ENCODE data around the gene SPATA31A6.
"Not testable (repeated sequence)": the region's sequence is repeated elsewhere in the genome, so short reads cannot be mapped to it uniquely, and the experiment has no call there.

The SPATA31A6 gene

GRCh38 chr9:42183359-42183758 lies at the start of gene SPATA31A6:
TSS of gene SPATA31A6 (plus strand) at chr9:42183659. CDS start at chr9:42183688, 29 bp downstream.
- DNase-seq (ENCODE audit: low read depth, low spot score): not testable (repeated sequence)

GRCh38 chr9:42160299-42160698 lies 23.2 kb upstream of the SPATA31A6 start:
- not testable (repeated sequence) for DNase-seq (ENCODE audit: low read depth, low spot score)

GRCh38 chr9:42219861-42220260 lies 36.4 kb downstream of the SPATA31A6 start:
- not testable (repeated sequence) for DNase-seq (ENCODE audit: low read depth, low spot score)

GRCh38 chr9:42223230-42223629 lies 39.8 kb downstream of the SPATA31A6 start:
- DNase-seq (ENCODE audit: low read depth, low spot score): not testable (repeated sequence)

- DNase-seq (ENCODE audit: low read depth, low spot score): not testable (repeated sequence)
Measured at GRCh38 chr9:42233031-42233430, 49.6 kb downstream of the SPATA31A6 start.

- not testable (repeated sequence) for DNase-seq (ENCODE audit: low read depth, low spot score)
Measured at GRCh38 chr9:42234610-42235009, 51.2 kb downstream of the SPATA31A6 start.

GRCh38 chr9:42235352-42235991 lies 52.0 kb downstream of the SPATA31A6 start:
- DNase-seq (ENCODE audit: low read depth, low spot score): not testable (repeated sequence)

GRCh38 chr9:42236097-42236496 lies 52.6 kb downstream of the SPATA31A6 start:
- DNase-seq (ENCODE audit: low read depth, low spot score): not testable (repeated sequence)

GRCh38 chr9:42237381-42237780 lies 53.9 kb downstream of the SPATA31A6 start:
- not testable (repeated sequence) for DNase-seq (ENCODE audit: low read depth, low spot score)

- not testable (repeated sequence) for DNase-seq (ENCODE audit: low read depth, low spot score)
Measured at GRCh38 chr9:42238862-42239261, 55.4 kb downstream of the SPATA31A6 start.
